HL-60 (cell line): Measurements from ENCODE around the gene SEPTIN10.
A peak's percentile ranks its signal among the peaks of the same experiment; 100 is the strongest.

Experiments used
- DNase-seq, 2 experiments: peaks; one replicate each; pipeline ENCODE4 v3.0.0-alpha.2; 2010 to 2020; ENCODE audit warnings: low read depth in 1 of 2, low spot score in 1 of 2
- H3K27ac ChIP-seq: fragments of 250-450 bp; sonication (Bioruptor Pico); replicated peaks from 2 replicates; pipeline ENCODE4 v1.5.1; 2020; ENCODE audit warnings: mild to moderate bottlenecking, moderate library complexity
- H3K27me3 ChIP-seq: fragments of 250-450 bp; sonication (Bioruptor Pico); 2 replicates; pipeline ENCODE4 v1.5.1; 2021; ENCODE audit warnings: mild to moderate bottlenecking, moderate library complexity; ENCODE audit not compliant: insufficient read depth, poor library complexity, severe bottlenecking
- H3K4me3 ChIP-seq: replicated peaks from 2 replicates; pipeline ENCODE4 v1.5.1; 2011; ENCODE audit warnings: mild to moderate bottlenecking, control low read depth, low read length; ENCODE audit not compliant: insufficient read depth
- CTCF ChIP-seq: IDR thresholded peaks from one replicate; pipeline ENCODE4 v1.5.1; 2011; ENCODE audit warnings: low read length, control low read depth, inconsistent platforms; ENCODE audit not compliant: insufficient read depth
- GABPA ChIP-seq: IDR thresholded peaks from 2 replicates; pipeline ENCODE4 v1.6.1; 2012; ENCODE audit warnings: low read depth
- POLR2AphosphoS5 ChIP-seq: IDR thresholded peaks from 2 replicates; pipeline ENCODE4 v1.6.1; 2012; ENCODE audit warnings: low read depth
- REST ChIP-seq: IDR thresholded peaks from 2 replicates; pipeline ENCODE4 v1.6.1; 2012; ENCODE audit warnings: low read depth; ENCODE audit not compliant: insufficient replicate concordance
- SPI1 ChIP-seq: IDR thresholded peaks from 2 replicates; pipeline ENCODE4 v1.6.1; 2012; ENCODE audit warnings: low read depth, mild to moderate bottlenecking, borderline replicate concordance
- long read RNA-seq: library from polyadenylated mRNA; unstranded; transcript quantifications from one replicate; pipeline ENCODE4 v2.0.0, GENCODE V29; 2020

The SEPTIN10 gene
- long read RNA-seq, result 0 reads

GRCh38 chr2:109613922-109614714 lies at the start of gene SEPTIN10, which contains the start of gene SOWAHC:
Gene SEPTIN10, minus strand, starts transcription at chr2:109613966. Its CDS starts 139 bp downstream, at chr2:109613827.
Gene SOWAHC, plus strand, starts transcription at chr2:109614364. Its CDS starts 126 bp downstream, at chr2:109614490.
- Histone ChIP-seq H3K27ac (no peak within 1 kb of the TSS), H3K4me3 (peak within 1 kb of the TSS; percentile 33), H3K27me3 (peaks cover 18% of the 10 kb centered on the region)
- DNase-seq, result peak; percentile 3 to 11
- TF ChIP-seq SPI1 (peak; percentile 13; the same call in 1 of the 2 replicates), POLR2AphosphoS5 (no peak)

- DNase-seq, result no peak
- no peak for TF ChIP-seq CTCF
- no peak for TF ChIP-seq REST
- no peak for TF ChIP-seq GABPA
- TF ChIP-seq SPI1, result no peak
- no peak for TF ChIP-seq POLR2AphosphoS5
- no peaks in the 10 kb centered on the region for H3K27me3 ChIP-seq
- no peak overlapping the region for H3K27ac ChIP-seq
- H3K4me3 ChIP-seq, result no peak overlapping the region
Measured at GRCh38 chr2:109662889-109663288, 49.1 kb upstream of the SEPTIN10 start.

- no peak for TF ChIP-seq POLR2AphosphoS5
- no peak for TF ChIP-seq GABPA
- no peak for TF ChIP-seq REST
- TF ChIP-seq SPI1, result no peak
- TF ChIP-seq CTCF, result no peak
- H3K4me3 ChIP-seq, result no peak overlapping the region
- no peaks in the 10 kb centered on the region for H3K27me3 ChIP-seq
- H3K27ac ChIP-seq, result no peak overlapping the region
- no peak for DNase-seq
Measured at GRCh38 chr2:109660046-109660860, 46.5 kb upstream of the SEPTIN10 start.

GRCh38 chr2:109659396-109660045 lies 45.8 kb upstream of the SEPTIN10 start:
- Histone ChIP-seq H3K4me3 (no peak overlapping the region), H3K27ac (no peak overlapping the region), H3K27me3 (no peaks in the 10 kb centered on the region)
- no peak for TF ChIP-seq SPI1
- TF ChIP-seq GABPA, result no peak
- no peak for TF ChIP-seq REST
- TF ChIP-seq CTCF, result no peak
- TF ChIP-seq POLR2AphosphoS5, result no peak
- DNase-seq, result no peak
